ENCODE results near the gene AAMP. TPM values are rescaled to one million over a fixed set of nuclear protein-coding genes. Genes with fewer than 3 reads are reported as not detected.

AAMP gene
- total and polyA plus RNA-seq, 4 donors, result 63.6 to 116 (median 74.6) TPM

- TF ChIP-seq, protein P1, sequence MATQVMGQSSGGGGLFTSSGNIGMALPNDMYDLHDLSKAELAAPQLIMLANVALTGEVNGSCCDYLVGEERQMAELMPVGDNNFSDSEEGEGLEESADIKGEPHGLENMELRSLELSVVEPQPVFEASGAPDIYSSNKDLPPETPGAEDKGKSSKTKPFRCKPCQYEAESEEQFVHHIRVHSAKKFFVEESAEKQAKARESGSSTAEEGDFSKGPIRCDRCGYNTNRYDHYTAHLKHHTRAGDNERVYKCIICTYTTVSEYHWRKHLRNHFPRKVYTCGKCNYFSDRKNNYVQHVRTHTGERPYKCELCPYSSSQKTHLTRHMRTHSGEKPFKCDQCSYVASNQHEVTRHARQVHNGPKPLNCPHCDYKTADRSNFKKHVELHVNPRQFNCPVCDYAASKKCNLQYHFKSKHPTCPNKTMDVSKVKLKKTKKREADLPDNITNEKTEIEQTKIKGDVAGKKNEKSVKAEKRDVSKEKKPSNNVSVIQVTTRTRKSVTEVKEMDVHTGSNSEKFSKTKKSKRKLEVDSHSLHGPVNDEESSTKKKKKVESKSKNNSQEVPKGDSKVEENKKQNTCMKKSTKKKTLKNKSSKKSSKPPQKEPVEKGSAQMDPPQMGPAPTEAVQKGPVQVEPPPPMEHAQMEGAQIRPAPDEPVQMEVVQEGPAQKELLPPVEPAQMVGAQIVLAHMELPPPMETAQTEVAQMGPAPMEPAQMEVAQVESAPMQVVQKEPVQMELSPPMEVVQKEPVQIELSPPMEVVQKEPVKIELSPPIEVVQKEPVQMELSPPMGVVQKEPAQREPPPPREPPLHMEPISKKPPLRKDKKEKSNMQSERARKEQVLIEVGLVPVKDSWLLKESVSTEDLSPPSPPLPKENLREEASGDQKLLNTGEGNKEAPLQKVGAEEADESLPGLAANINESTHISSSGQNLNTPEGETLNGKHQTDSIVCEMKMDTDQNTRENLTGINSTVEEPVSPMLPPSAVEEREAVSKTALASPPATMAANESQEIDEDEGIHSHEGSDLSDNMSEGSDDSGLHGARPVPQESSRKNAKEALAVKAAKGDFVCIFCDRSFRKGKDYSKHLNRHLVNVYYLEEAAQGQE (IDR thresholded peaks at IDR 0.05), result no peak
Measured at GRCh38 chr2:218271487-218271797, 1.5 kb upstream of the AAMP start (continued).

- H3K4me1 ChIP-seq (ENCODE audit: control insufficient read depth in 4 of 4, insufficient read depth in 4 of 4, low read length in 3 of 4), result peaks cover 2 to 39% (median 31%) of the 10 kb centered on the region in 4 donors
- TF ChIP-seq CTCF (IDR thresholded peaks at IDR 0.05; ENCODE audit: low read depth, low read length, missing input control) (no peak), EGR1 (IDR thresholded peaks at IDR 0.05; ENCODE audit: low read depth in 2 of 2) (no peak), FOXA1 (IDR thresholded peaks at IDR 0.05) (no peak), RAD21 (IDR thresholded peaks at IDR 0.05) (no peak)
- peak overlapping the region; percentile 73 to 98 (median 83) for H3K4me3 ChIP-seq (ENCODE audit: low read depth in 1 of 3, low read length in 3 of 3)
- H3K9ac ChIP-seq (ENCODE audit: low read depth in 1 of 2, low read length in 2 of 2), result peak overlapping the region; percentile 61 to 79
- H3K36me3 ChIP-seq (ENCODE audit: control insufficient read depth in 4 of 4, insufficient read depth in 3 of 4, low read depth in 1 of 4, low read length in 3 of 4), result peaks cover 7 to 34% (median 27%) of the 10 kb centered on the region in 4 donors
- H3K27ac ChIP-seq (ENCODE audit: low read depth in 1 of 2, low read length in 2 of 2), result peak overlapping the region; percentile 15 to 60
- DNase-seq (ENCODE audit: low spot score), result no peak
- WGBS, result 6% methylated on average over 23 of the region's 23 CpGs
- no peaks in the 10 kb centered on the region for H3K9me3 ChIP-seq (ENCODE audit: control insufficient read depth in 4 of 4, low read length in 3 of 4)
- no peaks in the 10 kb centered on the region for H3K27me3 ChIP-seq (ENCODE audit: control insufficient read depth in 4 of 4, insufficient read depth in 4 of 4, low read length in 3 of 4)
Measured at GRCh38 chr2:218270721-218271486, 967 bp upstream of the AAMP start.

- Histone ChIP-seq H3K36me3 (ENCODE audit: control insufficient read depth in 4 of 4, insufficient read depth in 3 of 4, low read depth in 1 of 4, low read length in 3 of 4) (peaks cover 8 to 29% (median 13%) of the 10 kb centered on the region in 4 donors), H3K4me3 (ENCODE audit: low read depth in 1 of 3, low read length in 3 of 3) (no peak overlapping the region), H3K27me3 (ENCODE audit: control insufficient read depth in 4 of 4, insufficient read depth in 4 of 4, low read length in 3 of 4) (no peaks in the 10 kb centered on the region), H3K4me1 (ENCODE audit: control insufficient read depth in 4 of 4, insufficient read depth in 4 of 4, low read length in 3 of 4) (peaks cover 4 to 53% (median 40%) of the 10 kb centered on the region in 4 donors), H3K9ac (ENCODE audit: low read depth in 1 of 2, low read length in 2 of 2) (no peak overlapping the region), H3K27ac (ENCODE audit: low read depth in 1 of 2, low read length in 2 of 2) (no peak overlapping the region), H3K9me3 (ENCODE audit: control insufficient read depth in 4 of 4, low read length in 3 of 4) (no peaks in the 10 kb centered on the region)
- no peak for TF ChIP-seq FOXA1 (IDR thresholded peaks at IDR 0.05)
- TF ChIP-seq YY1 (IDR thresholded peaks at IDR 0.05), result no peak
- TF ChIP-seq CTCF (IDR thresholded peaks at IDR 0.05; ENCODE audit: low read depth, low read length, missing input control), result no peak
- no peak for TF ChIP-seq RAD21 (IDR thresholded peaks at IDR 0.05)
- TF ChIP-seq, protein P1 (IDR thresholded peaks at IDR 0.05), result no peak
- no peak for TF ChIP-seq EGR1 (IDR thresholded peaks at IDR 0.05; ENCODE audit: low read depth in 2 of 2)
- no peak for TF ChIP-seq FOXA2 (IDR thresholded peaks at IDR 0.05)
- TF ChIP-seq HNF4G (IDR thresholded peaks at IDR 0.05), result no peak
- no peak for TF ChIP-seq TAF1 (conservative IDR thresholded peaks at IDR 0.05)
- TF ChIP-seq, protein P2, sequence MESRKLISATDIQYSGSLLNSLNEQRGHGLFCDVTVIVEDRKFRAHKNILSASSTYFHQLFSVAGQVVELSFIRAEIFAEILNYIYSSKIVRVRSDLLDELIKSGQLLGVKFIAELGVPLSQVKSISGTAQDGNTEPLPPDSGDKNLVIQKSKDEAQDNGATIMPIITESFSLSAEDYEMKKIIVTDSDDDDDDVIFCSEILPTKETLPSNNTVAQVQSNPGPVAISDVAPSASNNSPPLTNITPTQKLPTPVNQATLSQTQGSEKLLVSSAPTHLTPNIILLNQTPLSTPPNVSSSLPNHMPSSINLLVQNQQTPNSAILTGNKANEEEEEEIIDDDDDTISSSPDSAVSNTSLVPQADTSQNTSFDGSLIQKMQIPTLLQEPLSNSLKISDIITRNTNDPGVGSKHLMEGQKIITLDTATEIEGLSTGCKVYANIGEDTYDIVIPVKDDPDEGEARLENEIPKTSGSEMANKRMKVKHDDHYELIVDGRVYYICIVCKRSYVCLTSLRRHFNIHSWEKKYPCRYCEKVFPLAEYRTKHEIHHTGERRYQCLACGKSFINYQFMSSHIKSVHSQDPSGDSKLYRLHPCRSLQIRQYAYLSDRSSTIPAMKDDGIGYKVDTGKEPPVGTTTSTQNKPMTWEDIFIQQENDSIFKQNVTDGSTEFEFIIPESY (IDR thresholded peaks at IDR 0.05), result no peak
- no peak for TF ChIP-seq JUND (IDR thresholded peaks at IDR 0.05)
- no peak for TF ChIP-seq GABPA (IDR thresholded peaks at IDR 0.05 in 1 of 2, conservative IDR thresholded peaks at IDR 0.05 in 1 of 2)
- no peak for DNase-seq (ENCODE audit: low spot score)
- 97% methylated on average over 6 of the region's 6 CpGs for WGBS
Measured at GRCh38 chr2:218267259-218267658, 2.7 kb downstream of the AAMP start.
